Activated CD8-positive, alpha-beta memory T cell treated with anti-CD3 and anti-CD28 coated beads, Interleukin-2, amount 50 U/mL, for 4 hours (primary cell): Measurements from ENCODE around the gene C11orf91.
"Not testable (repeated sequence)": the region's sequence is repeated elsewhere in the genome, so short reads cannot be mapped to it uniquely, and the experiment has no call there.

Experiments used
- DNase-seq: peaks from one replicate; pipeline ENCODE4 v3.0.0-alpha.2; 2020

Gene C11orf91

DNA sequence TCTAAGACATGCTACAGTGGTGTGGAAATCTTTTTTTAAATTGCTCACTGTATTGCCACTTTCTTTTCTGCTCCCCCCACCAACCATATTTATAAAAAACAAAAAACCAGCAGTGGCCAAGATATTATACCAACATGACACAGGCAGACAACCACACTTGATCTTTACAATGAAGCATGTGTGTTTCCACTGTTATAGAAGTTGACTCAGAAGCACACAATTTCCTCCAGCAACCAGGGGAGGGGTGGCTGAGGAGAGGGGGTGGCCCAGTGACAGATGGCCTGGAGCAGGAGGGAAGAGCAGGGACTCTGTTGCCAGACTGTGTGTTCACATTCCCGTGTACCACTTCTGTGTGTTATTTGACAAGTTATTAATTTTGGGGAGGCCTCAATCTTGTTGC is 20.8 kb upstream of the C11orf91 start:
- DNase-seq, result no peak

DNA sequence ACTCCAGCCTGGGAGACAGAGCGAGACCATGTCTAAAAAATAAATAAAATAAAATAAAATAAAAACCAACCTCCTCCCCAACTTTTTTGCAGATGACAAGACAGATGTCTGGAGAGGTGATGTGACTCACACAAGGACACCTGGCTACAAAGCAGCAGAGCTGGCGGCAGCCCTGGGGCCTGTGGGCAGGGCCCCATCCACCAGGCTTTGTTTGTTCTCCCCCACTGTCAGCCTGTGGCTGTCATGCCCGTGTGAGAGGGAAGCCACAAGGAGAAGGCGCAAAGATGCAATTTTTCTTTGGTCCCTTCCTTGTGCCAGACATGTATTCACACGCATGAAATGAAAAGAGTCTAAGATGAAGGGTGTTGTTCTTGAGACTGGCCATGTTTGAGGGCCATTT is 19.0 kb upstream of the C11orf91 start:
- DNase-seq, result no peak

DNA sequence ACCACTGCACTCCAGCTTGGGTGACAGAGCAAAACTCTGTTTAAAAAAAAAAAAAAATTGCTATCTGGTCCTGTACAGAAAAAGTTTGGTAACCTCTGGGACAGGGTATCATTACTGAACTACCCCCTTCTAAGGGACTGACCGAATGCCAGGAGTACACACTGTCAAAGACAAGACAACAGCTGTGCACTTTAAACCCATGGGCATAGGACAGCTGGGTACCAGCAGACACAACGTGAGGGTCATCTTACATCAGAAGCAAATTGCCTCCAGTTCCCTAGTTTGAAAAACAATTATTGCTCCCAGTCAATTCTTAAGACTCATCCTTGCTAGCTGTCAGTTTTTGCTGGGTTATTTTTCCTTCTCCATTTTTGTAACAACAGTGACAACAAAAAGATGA is 17.8 kb upstream of the C11orf91 start:
- no peak for DNase-seq

DNA sequence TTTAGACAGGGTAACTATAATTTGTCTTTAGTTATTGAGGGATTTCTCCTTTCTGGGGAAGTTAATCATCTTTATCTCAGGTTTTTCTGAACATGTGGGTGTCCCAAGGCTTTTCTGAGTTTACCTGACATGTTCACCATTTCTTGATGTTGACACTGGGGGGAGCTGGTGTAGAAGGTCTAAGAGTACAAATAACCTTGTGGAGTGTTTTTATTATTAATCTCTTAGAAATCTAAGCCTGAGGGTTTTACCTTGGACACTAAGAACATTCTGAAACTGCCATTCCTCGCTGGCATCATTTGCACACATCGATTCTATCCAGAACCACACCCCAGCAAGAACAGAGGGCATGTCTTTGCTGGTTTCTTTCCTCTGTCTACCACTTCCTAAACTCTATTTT is 15.6 kb upstream of the C11orf91 start:
- no peak for DNase-seq

DNA sequence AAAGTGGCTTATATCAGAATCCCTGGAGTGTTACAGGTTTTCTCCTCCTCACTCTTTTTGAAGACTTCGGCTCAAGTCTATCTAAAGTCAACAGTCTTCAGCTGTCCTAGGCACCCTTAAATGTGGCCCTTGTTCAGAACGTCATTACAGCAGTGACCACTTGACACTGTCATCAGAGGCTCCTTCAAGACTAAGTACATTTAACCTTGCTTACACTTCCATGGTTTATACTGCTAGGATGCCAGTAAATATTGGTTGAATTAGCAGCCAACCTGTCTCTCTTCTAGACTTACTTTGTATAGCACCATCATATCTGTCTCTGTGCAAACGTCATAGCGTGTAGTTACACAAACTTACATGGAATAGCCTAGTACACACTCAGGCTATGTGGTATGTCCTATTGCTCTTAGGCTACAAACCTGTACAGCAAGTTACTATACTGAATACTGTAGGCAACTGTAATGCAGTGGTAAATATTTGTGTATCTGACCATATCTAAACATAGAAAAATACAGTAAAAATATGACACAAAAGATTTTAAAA is 13.3 kb upstream of the C11orf91 start:
- DNase-seq, result no peak

DNA sequence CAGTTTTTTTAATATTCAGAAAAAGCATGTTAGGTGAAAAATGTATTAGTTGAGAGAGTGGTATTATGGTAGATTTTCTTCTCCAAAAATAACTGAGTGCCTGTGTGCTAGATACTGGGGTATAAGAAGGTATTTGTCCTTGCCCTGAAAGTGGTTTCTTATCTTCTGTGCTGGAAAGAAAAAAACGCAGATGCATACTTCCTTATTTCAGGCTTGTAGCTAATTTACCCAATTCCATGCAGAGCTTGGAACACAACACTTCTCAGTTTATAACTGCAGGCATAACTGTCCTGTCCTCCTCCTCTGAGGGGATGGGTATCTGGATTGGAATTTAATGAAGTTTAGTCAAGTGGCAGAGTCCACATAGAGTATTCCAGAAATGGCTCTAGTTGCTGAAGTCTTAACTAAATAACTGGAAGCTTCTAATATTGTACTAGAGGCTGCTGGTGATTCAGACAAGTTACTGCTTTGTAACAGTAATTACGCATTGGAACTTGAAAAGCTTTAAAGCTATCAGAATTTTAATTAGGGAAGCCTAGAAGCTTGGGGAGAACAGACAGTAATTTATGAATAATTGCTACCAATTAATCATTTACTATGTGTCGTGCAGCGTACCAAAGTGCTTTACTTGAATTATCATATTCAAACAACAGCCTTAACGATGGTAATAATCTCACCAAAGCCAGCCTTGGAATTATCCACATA is 12.7 kb upstream of the C11orf91 start:
- no peak for DNase-seq

DNA sequence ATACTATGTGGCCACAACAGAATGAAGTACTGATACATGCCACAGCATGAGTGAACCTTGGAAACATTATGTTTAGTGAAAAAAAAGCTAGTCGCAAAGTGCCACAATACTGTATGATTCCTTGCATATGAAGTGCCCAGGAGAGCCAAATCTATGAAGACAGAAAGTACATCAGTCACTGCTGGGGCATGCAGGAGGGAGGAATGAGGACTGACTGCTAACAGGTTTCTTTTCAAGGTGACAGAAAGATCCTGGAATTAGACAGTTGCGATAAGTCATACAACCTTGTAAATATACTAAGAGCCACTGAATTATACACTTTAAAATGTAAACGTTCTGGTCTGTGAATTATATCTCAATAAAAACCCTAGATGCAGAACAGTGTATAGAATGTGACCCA is 11.8 kb upstream of the C11orf91 start:
- DNase-seq, result no peak

DNA sequence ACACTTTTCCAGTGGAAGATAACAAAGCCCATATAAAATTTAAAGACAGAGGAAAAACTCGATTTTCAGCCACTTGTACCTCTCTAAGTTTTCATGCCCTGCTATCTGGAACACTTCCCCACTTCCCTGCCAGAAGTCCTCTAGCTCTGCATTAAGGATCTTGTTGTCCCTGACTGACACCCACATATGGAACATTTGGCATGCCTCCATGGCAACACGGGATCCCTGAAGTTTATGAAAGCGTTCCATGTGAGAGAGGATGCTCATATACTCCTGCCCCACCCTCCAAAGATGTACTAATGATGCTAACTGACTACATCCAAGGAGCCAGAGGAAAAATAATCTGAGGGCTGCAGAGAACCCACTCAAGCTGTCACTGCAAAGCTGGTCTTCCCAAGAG is 8.8 kb upstream of the C11orf91 start:
- no peak for DNase-seq

DNA sequence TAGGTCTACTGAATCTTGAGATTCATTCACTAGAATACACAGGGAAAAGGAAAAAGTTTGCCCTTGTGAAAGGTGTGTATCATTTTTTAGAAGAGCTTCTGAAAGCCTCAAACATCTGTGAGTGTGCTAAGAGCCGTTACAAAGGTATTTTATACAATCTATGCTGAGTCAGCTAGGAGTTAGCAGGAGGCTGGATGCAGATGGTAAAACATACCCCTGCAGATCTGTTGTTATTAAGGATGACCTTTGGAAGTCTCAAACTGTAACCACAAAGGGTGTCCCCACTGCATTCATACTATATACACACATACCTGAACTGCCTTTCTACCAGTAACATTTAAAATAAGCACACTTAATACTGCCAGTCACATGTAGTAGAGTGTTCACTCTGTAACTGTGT is 8.4 kb upstream of the C11orf91 start:
- no peak for DNase-seq

DNA sequence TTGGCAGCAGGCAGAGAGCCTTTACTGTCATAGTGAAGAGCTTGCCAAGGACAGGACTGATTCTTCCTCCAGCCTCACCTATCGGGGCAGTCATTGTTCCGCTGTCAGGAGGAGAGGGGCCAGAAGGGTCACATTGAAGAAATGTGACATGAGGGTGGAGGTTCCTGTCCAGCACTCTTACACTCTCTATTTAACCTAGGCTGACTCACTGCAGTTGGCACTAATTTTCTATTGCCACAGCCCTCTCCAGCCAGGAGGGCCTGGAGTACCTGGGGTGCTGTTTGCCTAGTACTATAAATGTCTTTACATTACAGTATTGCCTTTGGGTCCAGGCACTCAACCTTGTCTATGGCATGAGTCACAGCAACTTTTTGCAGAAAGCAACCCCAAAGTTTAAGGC is 7.2 kb upstream of the C11orf91 start:
- DNase-seq, result not testable (repeated sequence)

DNA sequence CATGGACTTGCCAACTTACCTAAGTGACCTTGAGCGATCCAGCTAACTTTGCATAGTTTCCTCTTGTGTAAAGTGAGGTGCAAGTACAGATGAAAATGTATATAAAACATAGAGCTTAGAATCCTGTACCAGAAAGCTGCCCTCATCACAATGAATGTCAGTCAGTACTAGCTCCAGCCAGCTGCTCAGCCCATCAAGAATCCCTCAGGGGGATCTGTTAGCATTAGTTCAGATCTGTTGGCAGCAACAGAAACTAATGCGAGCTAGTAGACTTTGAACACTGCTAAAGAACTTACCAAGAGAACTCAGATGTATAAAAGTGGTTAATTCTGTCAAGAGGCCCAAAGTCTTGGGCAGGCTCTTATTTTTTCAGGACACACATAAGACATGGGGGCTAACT is 6.3 kb upstream of the C11orf91 start:
- DNase-seq, result no peak

DNA sequence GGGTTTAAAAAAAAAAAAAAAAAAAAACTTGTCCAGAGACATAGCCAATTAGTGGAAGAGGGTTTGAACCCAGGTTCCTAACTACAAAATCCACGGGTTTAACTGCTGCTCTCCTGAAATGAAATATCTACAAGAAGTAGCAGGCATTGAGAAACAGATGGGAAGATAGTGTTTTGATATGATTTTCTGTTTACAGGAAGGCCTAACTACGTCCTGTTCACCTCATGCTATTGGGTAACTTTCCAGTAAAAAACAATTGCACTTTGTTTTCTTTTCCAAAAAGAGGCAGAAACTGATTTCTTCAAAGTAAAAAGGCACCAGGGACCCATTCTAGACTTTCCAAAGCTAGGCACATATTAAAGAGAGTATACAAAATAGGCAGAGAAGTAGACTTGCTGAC is 5.9 kb upstream of the C11orf91 start:
- no peak for DNase-seq

DNA sequence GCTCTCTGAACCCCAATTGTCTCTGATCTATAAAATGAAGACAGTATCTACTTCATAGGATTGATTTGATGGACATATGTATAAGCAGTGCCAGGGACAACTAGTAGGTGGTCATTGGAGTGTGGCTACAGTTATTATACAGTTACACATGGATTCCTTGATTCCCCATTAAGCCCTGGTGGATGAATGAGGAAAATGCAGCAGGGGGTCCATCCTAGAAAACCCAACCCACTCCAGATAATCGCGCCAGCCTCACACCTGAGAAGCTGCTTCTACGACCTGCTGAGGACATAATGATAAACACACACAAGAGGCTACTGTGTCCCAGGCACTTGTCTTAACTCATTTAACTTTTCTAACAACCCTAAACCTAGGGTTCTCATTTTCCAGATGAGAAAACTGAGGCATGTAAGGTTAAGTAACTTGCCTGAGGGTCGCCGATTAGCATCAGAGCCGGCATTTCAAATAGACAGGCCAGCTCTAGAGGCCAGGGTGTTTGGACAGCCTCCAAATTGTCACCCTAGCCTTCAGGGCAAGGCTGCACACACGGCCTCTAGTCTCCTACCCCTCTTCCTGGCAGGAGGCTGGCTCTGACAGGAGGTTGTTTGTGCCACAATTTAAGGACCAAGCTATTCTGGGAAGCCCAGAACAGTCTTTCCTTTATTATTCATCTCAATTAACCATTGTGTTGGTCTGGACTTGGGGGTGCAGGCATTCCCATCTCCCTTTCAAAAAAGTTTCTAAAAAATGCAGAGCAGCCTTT is 3.8 kb upstream of the C11orf91 start:
- no peak for DNase-seq

DNA sequence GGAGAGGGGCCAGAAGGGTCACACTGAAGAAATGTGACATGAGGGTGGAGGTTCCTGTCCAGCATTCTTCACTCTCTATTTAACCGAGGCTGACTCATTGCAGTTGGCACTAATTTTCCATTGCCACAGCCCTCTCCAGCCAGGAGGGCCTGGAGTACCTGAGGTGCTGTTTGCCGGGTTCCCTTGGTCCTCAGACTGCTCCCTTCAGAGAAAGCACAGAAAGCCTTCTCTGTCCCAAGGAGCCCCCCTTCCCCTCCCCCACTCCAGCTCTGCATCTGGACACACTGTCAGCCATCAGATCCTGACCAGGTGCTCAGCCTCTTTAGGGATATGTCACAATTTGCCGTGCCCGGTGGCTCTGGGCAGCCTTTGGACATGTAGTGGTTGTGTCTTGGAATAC is 3.2 kb upstream of the C11orf91 start:
- no peak for DNase-seq

DNA sequence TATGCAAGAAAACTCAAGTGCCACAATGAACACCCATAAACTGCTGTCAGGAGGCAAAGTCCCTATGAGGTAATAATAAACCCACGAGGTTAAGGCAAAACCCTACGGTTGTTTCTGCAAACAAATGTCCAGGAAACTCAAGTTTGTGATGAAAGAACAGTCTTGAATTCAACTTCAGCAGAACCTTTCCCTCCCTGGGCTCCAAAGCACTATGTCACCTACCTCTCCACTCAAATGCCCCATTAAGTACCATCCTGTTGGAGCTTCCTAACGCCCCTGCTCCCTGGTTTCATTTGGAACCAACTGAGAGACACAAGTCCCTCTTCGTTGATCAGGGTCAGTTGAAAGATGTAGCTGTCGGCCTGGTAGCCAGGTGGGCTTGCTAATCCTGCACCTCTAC is 2.6 kb upstream of the C11orf91 start:
- DNase-seq, result no peak

DNA sequence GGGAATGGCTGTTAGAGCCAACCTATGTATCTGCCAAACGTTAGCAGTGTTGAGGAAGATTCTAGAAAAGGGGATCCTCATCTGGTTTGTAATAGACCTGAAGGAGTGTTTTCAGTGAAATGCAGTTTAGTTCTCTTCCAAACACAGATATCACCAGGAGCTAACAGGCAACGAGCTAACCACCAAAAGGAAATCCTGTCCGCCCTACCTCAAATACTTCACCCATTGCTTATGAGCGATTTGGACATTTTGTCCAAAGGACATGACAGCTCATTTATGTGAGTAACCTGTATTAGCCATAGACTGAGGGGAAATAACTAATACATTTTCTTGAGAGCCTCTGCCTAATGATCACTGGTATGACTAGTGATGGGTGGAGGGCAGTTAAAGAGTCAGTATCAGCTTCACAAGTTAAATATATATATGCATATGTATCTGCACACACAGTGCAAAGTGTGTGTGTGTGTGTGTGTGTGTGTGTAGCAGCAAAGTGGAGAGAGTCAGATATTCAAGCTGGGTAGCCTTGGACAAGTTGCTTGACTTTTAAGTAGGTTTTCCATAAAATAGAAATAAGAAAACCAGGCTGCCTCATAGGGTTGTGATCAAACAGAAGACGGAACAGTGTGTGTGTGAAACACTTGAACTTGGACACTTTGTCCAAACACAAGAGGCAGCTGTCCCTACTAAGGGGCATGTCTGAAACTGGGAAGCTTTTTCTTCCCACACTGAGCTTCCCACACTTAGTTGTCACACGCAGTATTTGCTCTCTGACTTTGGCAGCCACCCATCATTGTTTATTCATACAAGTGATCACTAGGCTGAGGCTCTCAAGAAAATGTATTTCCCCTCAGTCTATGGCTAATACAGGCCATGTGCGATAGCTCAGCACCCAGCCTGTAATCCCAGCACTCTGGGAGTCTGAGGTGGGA is 940 bp upstream of the C11orf91 start:
- DNase-seq, result no peak

DNA sequence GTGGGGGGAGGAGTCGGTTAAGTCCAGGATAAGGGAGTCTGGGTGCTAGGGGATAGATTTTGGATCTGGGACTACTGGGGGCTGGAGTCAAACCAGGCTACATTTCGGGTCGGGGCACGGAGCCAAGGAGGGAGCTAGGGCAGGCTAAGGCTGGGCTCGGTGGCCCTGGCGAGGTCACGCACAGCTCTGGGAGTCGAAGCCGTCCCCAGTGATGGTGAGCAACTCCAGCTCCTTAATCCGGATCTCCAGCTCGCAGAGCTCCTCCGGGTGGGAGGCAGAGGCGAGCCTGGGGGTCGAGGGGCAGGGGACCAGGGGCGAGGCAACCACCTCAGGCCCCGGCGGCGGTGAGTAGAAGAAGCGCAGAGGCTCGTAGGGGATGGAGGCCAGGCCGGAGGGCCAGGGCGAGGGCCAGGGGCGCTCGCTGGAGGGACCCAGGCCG is 544 bp downstream of the C11orf91 start:
- peak; percentile 19 for DNase-seq

DNA sequence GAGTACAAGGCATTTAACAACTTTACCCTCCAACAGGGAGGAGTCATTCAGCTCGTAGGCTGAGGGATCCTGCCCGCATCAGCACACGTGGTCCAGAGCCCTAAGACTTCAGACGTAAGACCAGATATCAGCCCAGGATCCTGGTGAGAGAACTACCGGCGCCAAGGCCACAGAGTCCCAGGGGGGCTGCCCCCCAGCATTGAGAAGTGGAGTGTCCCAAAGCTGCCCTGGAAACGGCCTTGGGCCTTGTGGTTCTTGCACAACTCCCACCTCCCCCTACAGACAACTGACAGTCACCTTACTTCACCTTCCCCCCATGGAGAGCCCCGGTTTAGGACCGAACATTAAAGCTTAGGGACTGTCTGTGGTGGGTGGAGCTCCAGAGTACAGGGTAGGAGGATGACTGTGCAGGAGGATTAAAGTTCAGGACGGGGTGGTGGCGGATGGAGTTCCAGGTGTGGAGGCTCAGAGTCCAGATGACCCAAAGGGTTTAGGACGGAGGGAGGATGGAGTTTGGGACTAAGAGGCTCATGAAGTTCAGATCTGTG is 1.0 kb downstream of the C11orf91 start:
- no peak for DNase-seq

DNA sequence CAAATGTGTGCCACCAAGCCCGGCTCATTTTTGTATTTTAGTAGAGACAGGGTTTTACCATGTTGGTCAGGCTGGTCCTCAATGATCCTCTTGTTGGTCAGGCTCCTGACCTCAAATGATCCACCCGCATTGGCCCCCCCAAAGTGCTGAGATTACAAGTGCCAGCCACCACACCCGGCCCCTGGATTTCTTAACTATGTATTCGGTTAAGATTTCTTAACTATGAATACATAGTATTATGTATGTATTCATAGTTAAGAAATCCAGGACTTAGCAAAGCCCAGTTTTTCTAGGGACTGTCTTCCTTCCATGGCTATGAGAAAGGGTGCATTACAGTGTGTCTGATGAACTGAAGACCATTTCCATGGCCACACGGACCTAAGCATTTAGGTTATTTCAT is 1.7 kb downstream of the C11orf91 start:
- DNase-seq, result no peak

DNA sequence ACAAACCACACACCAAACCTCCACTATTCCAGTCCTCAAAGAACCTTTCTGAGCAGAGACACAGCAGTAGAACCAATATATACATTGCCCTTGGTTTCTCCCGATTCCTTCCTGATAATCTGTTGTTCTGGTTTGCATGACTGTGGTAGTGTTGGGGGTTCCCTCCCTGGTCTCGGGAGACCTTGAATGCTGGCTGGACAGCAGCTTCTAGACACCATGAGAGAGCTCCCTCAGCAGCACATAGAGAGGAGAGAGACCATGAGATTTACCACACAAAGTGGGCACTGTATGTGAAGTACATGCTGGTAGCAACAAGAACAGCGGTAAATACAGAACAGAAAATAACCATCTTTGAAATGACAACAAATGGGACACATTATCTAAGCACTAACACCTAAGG is 2.6 kb downstream of the C11orf91 start:
- DNase-seq, result no peak

DNA sequence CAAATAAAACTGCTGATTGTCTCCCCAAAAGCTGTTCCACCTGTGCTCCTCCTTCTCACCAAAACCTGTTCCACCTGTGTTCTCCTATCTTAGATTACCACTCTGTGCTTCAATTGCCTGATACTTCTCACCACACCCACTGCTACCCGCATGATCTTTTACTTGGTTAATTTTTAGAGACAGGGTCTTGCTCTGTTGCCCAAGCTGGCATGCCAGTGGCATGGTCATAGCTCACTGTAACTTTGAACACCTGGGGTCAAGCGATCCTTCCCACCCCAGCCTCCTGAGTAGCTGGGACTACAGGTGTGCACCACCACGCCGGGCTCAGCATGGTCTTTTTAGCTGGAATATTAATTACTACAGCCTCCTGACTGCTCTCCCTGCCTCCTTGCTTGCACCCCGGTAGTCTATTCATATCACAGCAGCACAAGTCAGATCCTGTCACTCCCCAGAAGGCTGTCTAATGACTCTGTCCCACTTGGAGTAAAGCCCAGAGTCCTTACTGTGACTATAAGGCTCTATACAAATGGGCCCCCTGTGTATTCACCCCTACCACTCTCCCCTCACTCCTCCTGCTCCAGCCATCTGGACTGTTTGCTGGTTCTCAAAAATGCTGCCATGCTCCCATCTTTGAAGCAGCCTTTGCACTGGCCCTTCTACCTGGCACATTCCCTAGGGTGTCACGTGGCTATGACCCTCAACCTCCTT is 3.5 kb downstream of the C11orf91 start:
- no peak for DNase-seq

DNA sequence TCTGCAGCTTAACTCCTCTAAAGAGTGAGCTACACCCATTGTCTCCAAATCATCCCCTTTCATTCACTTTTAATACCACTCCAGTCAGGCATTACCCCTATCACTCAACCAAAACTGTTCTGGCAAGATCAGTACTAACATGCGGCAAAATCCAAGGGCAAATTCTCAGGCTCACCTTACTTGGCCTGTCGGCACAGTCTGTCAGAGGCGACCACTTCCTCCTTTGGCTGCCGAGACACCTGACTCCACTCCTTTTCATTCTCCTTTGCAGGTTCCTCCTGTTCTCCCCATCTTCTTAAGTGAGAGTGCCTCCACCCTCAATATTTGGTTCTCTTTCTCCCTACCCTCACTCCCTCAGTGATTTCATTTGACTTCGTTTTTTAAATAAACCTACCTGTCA is 4.2 kb downstream of the C11orf91 start:
- DNase-seq, result no peak
